ENCODE measurements around the gene COG8. TPM values are rescaled to one million over a fixed set of nuclear protein-coding genes. Genes with fewer than 3 reads are reported as not detected.

The COG8 gene
- total and polyA plus RNA-seq, 11 donors: 13.3 to 43.0 (median 22.8) TPM

- H3K27me3 ChIP-seq: no peaks in the 10 kb centered on the region
- H3K9me3 ChIP-seq: no peaks in the 10 kb centered on the region
- intact Hi-C loops (cut with DNase I): no loop called here
- H3K4me1 ChIP-seq: peaks cover 0 to 6% (median 3%) of the 10 kb centered on the region in 12 donors
- peaks cover 0 to 32% (median 13%) of the 10 kb centered on the region in 9 donors for H3K36me3 ChIP-seq
- WGBS, 4 donors: 77 to 97% (median 88%) methylated on average over 1 of the region's 1 CpG
- ATAC-seq: no peak
- no peak overlapping the region for H3K27ac ChIP-seq
- H3K4me3 ChIP-seq: no peak overlapping the region
- no peak for TF ChIP-seq POLR2A (IDR thresholded peaks at IDR 0.05)
- no peak for TF ChIP-seq CTCF (IDR thresholded peaks at IDR 0.05)
- DNase-seq: no peak
These were observed 33.3 kb downstream of the COG8 start for GRCh38 chr16:69306031-69306430.

GRCh38 chr16:69302301-69302700 lies 37.1 kb downstream of the COG8 start:
- Histone ChIP-seq H3K27me3 (no peaks in the 10 kb centered on the region), H3K4me1 (no peaks in the 10 kb centered on the region), H3K4me3 (no peak overlapping the region), H3K27ac (no peak overlapping the region), H3K36me3 (peaks cover 0 to 51% (median 32%) of the 10 kb centered on the region in 9 donors), H3K9me3 (no peaks in the 10 kb centered on the region)
- 95 to 97% (median 97%) methylated on average over 4 of the region's 4 CpGs for WGBS, 4 donors
- DNase-seq: peak in 1 of 5 donors; percentile 3
- ATAC-seq: no peak
- TF ChIP-seq POLR2A (IDR thresholded peaks at IDR 0.05): no peak
- TF ChIP-seq CTCF (IDR thresholded peaks at IDR 0.05): no peak
- intact Hi-C loops (cut with DNase I): no loop called here

GRCh38 chr16:69301861-69302260 lies 37.5 kb downstream of the COG8 start:
- Histone ChIP-seq H3K27ac (no peak overlapping the region), H3K9me3 (no peaks in the 10 kb centered on the region), H3K36me3 (peaks cover 0 to 51% (median 32%) of the 10 kb centered on the region in 9 donors), H3K4me1 (no peaks in the 10 kb centered on the region), H3K27me3 (no peaks in the 10 kb centered on the region), H3K4me3 (no peak overlapping the region)
- intact Hi-C loops (cut with DNase I): no loop called here
- ATAC-seq: no peak
- peak in 1 of 5 donors; percentile 9 for DNase-seq
- TF ChIP-seq POLR2A (IDR thresholded peaks at IDR 0.05): no peak
- TF ChIP-seq CTCF (IDR thresholded peaks at IDR 0.05): no peak
- 84 to 91% (median 86%) methylated on average over 4 of the region's 4 CpGs for WGBS, 4 donors

- Histone ChIP-seq H3K4me3 (no peak overlapping the region), H3K36me3 (peaks cover 0 to 51% (median 32%) of the 10 kb centered on the region in 9 donors), H3K27ac (no peak overlapping the region), H3K27me3 (no peaks in the 10 kb centered on the region), H3K4me1 (no peaks in the 10 kb centered on the region), H3K9me3 (no peaks in the 10 kb centered on the region)
- DNase-seq: no peak
- TF ChIP-seq CTCF (IDR thresholded peaks at IDR 0.05) (no peak), POLR2A (IDR thresholded peaks at IDR 0.05) (no peak)
- no peak for ATAC-seq
- intact Hi-C loops (cut with DNase I): no loop called here
- 56 to 75% (median 67%) methylated on average over 1 of the region's 1 CpG for WGBS, 4 donors
These were observed 38.2 kb downstream of the COG8 start for GRCh38 chr16:69301187-69301586.
